Sciatic nerve (tissue), 2 donors: Measurements from ENCODE around the gene RBM22. TPM values are rescaled to one million over a fixed set of nuclear protein-coding genes. Genes with fewer than 3 reads are reported as not detected.
"Not testable (repeated sequence)": the region's sequence is repeated elsewhere in the genome, so short reads cannot be mapped to it uniquely, and the experiment has no call there.

Experiments
- ATAC-seq: fragments of 200-7000 bp; cut with Tn5 transposase; one replicate; pipeline ENCODE4 v1.9.1; 2020; ENCODE audit warnings: mild to moderate bottlenecking, moderate library complexity
- DNase-seq: peaks from one replicate; pipeline ENCODE4 v3.0.0-alpha.2; 2020; ENCODE audit warnings: low spot score
- intact Hi-C: fragments of 100-400 bp; cut with DNase I; formaldehyde crosslinking; loops from one replicate; pipeline ENCODE4 v1.14.2; 2022
- total RNA-seq: library from RNA; stranded (reverse); fragmentation: NEBNext Ultra II Directional; extraction: Animal tissue kit (Norgen Biotek cat#: 25700); gene quantifications from one replicate; pipeline ENCODE4 v1.2.1, GENCODE V29; 2021
- donor health status: DM: no; HTN: no; CAD: no.
- donor health status: DM: no; HTN: no; CAD: no.

Gene RBM22
- total RNA-seq: 49.0 TPM

DNA sequence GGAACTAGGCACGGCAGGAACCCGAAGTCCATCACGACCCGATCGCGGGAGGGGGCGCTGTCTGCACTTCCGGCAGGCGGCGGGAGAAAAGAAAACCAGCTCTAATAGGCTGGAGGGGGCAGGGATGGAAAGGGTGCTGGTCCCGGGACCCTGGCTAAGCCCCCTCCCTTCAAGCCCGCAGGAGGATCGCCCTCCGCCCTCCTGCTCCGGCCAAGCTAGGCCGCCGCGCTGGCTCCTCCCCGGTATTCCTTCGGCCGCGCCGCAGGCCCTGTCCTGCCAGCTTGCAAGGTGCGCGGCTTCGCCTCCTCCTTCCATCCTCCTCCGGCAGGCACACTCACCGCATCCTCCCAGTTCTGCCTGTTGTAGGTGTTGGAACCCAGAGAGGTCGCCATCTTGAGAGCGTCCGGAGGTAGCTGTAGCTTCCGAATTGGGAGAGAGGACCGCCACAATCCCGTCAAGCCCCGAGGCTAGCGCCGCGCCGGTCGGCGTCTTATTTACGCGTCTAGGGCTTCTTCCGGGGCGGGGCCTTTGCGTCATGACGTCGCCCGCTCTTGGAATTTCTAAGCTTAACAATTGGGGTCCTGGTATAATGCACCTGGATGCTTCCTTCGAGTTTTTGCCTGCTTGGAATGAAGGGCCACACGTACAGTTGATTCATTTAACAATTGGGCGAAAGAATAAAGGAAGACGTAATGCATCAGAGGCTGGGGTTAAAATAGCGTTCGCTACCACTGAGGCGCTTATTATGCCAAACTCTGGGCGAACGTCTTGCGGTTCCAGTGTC lies at the start of gene RBM22:
RBM22 (minus strand) TSS at position 469 of the 784 bp plus-strand sequence; CDS start at position 392, 77 bp downstream.
- peak; percentile 99 for ATAC-seq
- intact Hi-C loops: no loop called here
- DNase-seq: peak; percentile 96

DNA sequence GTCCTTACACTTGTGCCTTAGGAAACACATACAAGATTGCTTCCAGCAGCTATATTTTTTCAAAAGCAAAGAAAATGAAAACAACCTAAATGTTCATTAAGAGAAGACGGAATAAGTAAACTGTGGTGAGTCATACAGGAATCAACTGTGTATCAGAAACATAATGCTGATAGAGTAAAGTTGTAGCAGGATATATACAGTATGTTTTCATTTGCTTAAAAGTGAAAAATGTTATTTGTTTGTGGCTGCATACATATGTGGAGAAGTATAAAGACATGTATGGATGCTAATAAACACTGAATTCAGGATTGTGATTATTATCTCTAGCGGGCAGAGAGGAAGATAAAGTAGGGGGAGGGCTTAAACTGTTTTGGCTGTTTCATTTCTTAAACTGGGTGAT lies 49.6 kb upstream of the RBM22 start:
- no peak for ATAC-seq
- intact Hi-C loops: no loop called here
- no peak for DNase-seq

DNA sequence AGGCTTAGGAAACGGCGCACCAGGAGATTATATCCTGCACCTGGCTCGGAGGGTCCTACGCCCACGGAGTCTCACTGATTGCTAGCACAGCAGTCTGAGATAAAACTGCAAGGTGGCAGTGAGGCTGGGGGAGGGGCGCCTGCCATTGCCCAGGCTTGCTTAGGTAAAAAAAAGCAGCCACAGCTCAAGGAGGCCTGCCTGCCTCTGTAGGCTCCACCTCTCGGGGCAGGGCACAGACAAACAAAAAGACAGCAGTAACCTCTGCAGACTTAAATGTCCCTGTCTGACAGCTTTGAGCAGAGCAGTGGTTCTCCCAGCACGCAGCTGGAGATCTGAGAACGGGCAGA lies 42.3 kb upstream of the RBM22 start:
- DNase-seq, ATAC-seq, intact Hi-C loops: not testable (repeated sequence)

DNA sequence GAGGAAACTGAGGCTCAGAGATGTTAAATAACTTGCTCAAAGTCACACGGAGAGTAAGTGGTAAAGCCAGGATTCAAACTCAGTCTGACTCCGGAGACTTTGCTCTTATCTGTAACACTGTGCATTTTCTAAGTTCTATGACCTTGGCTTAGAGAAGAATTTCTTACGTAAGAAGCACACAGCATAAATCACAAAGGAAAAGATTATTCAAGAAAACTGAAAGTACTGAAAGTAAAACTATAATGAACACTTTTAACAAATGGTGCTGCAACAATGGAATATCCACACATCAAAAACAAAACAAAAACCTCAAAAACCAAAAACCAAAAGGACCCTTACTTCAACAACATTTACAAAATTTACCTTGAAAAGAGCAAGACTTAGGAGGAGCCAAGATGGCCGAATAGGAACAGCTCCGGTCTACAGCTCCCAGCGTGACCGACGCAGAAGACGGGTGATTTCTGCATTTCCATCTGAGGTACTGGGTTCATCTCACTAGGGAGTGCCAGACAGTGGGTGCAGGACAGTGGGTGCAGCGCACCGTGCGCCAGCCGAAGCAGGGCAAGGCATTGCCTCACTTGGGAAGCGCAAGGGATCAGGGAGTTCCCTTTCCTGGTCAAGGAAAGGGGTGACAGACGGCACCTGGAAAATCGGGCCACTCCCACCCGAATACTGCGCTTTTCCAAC lies 41.7 kb upstream of the RBM22 start:
- intact Hi-C loops, DNase-seq, ATAC-seq: not testable (repeated sequence)

GRCh38 chr5:150740992-150741391 lies 40.1 kb upstream of the RBM22 start:
- DNase-seq: no peak
- intact Hi-C loops: no loop called here
- no peak for ATAC-seq

GRCh38 chr5:150738862-150739261 lies 38.0 kb upstream of the RBM22 start:
- DNase-seq: no peak
- intact Hi-C loops: no loop called here
- ATAC-seq: no peak

GRCh38 chr5:150734579-150735384 lies 33.9 kb upstream of the RBM22 start:
- ATAC-seq (peak; percentile 84), DNase-seq (peak; percentile 71)
- intact Hi-C loops: no loop called here

DNA sequence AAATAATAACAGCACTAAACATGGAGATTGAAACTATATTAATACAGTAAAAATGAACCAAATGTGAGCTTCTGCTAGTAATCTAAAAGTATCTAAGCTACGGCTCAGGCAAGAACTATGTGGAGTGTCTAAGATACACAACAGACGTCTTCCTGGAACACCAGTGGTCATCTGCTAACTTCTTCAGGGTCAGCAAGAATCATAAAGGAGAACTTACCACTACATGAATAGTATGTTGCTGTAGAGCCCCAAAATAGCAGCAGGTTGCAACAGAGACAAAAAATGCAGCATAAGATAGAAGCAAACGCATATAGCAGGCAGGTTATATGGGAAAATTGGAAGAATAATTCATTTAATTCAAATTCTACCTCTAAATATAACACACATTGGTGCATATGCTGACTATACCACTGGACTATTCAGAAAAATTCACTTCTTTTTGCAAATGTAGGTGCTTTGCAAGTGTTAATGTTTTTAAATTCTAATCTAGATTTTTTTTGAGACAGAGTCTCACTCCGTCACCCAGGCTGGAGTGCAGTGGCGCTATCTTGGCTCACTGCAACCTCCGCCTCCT lies 30.9 kb upstream of the RBM22 start:
- intact Hi-C loops: no loop called here
- ATAC-seq: peak; percentile 86
- DNase-seq: no peak

GRCh38 chr5:150729859-150730258 lies 29.0 kb upstream of the RBM22 start:
- ATAC-seq (no peak), DNase-seq (no peak)
- intact Hi-C loops: no loop called here

DNA sequence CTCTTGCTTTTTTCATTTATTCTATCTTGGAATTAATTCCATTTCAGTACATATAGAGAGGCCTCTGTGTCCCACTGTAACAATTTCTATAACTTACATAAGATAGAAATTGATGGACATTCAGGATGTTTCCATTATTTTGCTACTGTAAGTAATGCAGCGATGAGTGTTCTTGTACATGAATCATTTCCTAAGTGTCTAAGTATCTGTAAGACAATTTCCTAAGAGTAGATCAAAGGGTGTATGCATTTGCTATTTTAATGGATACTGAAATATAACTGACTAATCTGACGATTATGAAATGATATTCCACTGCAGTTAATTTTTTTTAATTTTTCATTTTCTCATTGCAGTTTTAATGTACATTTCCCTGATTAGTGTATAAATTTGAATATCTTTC lies 23.0 kb upstream of the RBM22 start:
- intact Hi-C loops: no loop called here
- no peak for DNase-seq
- ATAC-seq: no peak

GRCh38 chr5:150710165-150710564 lies 9.3 kb upstream of the RBM22 start:
- DNase-seq: no peak
- no peak for ATAC-seq
- intact Hi-C loops: no loop called here

DNA sequence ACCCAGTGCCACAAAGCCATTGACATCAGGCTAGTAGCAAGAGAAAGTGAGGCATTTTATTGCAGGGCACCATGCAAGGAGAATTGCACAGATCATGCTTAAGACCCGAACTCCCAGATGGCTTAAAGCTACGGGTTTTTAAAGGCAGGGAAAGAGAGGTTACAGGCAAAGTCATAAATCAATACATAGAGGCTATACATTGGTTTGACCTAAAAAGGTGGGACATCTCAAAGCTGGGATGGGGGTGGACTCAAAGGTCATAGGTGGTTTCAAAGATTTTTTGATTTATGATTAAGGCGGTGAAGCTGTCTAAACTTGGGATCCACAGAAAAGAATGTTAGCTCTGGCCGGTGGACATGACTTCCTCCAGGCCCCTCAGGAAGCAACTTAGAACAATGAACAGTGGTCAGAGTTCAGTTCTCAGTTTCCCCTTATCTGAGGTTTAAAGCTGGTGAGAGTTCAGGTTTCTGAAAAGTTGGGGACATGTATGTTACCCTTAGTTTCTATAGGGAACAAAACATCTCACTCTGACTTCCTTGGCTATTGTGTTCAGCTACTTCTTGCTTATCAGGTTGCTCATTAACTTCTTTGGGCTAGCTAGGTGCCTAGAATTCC lies 6.0 kb upstream of the RBM22 start:
- intact Hi-C loops: no loop called here
- no peak for ATAC-seq
- DNase-seq: no peak

DNA sequence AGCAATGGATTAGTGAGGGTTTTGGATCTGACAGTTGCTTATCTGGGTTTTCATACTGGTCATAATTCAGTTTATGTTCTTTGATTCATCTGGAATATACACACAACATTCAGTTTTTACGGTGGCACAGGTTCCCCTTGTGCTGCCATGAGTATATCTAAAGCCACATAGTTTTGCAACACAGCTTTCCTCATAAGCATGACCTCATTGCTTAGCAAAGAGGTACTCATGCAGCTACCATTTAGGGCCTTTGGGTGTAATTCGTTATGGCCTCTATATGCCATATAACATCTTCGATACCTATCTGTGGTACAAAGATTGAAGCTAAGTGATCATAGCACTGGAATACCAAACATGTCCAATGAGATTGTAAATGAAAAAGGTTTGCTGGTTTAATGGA lies 2.9 kb upstream of the RBM22 start:
- DNase-seq: no peak
- ATAC-seq: no peak
- intact Hi-C loops: no loop called here

- DNase-seq: no peak
- no peak for ATAC-seq
- intact Hi-C loops: no loop called here
Measured at GRCh38 chr5:150700246-150700593, 642 bp downstream of the RBM22 start.

DNA sequence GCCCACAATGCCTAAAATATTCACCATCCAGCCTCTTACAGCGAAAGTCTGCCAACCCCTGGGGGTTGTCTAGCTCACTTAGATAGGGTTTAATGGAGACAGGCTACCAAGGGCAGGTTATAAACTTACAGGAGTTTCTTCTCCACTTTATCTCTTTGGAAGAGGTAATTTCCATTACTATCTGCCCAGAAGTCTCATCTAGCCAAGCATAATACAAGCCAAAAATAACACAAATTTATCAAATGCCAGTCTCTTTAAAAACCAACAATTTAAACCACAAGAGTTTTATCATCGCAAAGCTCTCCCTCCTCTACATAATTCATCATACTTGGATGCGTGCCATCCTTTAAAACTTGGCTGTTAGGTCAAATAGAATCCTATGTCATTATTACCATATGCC lies 6.2 kb downstream of the RBM22 start:
- ATAC-seq (no peak), DNase-seq (no peak)
- intact Hi-C loops: no loop called here

- ATAC-seq: no peak
- DNase-seq: no peak
- intact Hi-C loops: no loop called here
Measured at GRCh38 chr5:150692276-150692675, 8.6 kb downstream of the RBM22 start.

GRCh38 chr5:150690760-150691159 lies 10.1 kb downstream of the RBM22 start:
- DNase-seq (no peak), ATAC-seq (no peak)
- intact Hi-C loops: no loop called here

- no peak for ATAC-seq
- DNase-seq: no peak
- intact Hi-C loops: no loop called here
Measured at GRCh38 chr5:150689120-150689519, 11.7 kb downstream of the RBM22 start.

GRCh38 chr5:150676578-150676977 lies 24.3 kb downstream of the RBM22 start:
- intact Hi-C loops: no loop called here
- ATAC-seq: no peak
- DNase-seq: no peak
